DMS153 (cell line): ENCODE data around the gene KRT25.
"Not testable (repeated sequence)": the region's sequence is repeated elsewhere in the genome, so short reads cannot be mapped to it uniquely, and the experiment has no call there.

ENCODE experiments used
- DNase-seq: peaks from one replicate; lab custom pipeline; 2025; lab: John Stamatoyannopoulos, UW

Gene KRT25

DNA sequence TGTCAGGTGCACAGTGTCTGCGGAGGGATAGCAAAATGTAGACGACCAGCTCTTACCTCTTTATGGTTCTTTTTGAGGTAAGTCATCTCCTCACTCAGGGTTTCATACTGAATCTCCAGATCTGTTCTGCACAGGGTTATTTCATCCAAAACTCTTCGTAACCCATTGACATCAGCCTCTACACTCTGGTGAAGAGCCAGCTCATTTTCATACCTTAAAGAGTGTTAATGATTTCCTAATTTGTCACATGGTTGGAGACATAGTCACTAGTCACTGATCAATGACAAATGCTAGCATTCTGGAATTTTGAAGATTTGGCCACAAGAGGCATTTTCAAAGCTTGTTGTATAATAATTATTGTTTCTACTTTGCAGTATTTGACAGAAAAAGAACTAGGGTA lies 1.3 kb downstream of the KRT25 start:
- no peak for DNase-seq

DNA sequence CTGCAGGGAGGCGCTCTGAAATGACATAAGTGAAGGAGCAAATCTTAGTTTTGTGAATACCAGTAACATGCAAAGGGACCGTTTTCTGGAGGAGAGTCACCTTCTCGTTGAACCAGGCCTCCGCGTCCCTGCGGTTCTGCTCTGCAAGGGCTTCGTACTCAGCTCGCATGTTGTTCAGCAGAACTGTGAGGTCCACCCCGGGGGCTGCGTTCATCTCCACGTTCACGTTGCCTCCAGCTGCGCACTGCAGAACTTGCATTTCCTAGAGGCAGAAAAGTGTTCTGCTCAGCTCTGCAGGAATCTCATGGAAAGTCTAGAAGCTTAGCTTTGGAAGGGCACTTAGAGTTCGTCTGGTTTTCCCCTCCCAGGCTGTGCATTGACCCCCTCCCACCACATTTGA lies 4.1 kb downstream of the KRT25 start:
- no peak for DNase-seq

DNA sequence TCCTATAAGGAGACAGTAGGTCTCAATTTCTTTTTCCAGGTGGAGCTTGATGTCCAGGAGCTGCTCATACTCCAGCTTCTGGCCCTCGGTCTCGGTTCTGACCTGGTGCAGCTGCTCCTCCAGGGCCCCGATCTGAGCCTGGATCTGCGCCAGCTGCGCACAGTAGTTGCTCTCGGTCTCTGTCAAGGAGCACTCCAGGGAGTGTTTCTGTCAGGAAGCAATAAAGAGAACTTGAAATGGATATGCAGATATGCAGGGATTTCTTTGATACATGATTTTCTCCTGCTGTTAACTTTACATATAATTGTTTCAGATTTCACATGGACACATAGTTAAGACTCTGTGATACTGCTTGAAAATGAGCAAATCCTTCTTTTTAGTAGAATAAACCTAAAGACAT lies 4.7 kb downstream of the KRT25 start:
- no peak for DNase-seq

GRCh38 chr17:40748666-40749065 lies 6.5 kb downstream of the KRT25 start:
- DNase-seq = not testable (repeated sequence)

DNA sequence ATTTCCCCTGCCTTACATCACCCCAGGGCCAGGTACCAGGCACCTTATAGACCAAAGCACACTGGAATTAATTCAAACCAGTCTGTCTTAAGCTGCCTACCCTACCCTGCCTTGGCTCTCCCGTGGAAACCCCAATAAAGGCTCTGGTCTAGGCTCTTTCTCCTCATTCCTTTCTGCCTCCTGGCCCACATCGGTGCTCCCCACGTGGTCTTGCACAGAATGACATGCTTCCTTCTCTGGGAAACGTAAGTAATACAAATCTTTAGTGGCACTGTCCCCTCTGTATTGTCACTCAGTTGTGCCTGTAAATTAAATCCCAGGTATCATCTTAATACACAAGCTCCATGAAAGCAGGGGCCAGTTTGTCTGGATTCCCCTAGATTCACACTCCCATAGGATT lies 16.6 kb downstream of the KRT25 start:
- no peak for DNase-seq

DNA sequence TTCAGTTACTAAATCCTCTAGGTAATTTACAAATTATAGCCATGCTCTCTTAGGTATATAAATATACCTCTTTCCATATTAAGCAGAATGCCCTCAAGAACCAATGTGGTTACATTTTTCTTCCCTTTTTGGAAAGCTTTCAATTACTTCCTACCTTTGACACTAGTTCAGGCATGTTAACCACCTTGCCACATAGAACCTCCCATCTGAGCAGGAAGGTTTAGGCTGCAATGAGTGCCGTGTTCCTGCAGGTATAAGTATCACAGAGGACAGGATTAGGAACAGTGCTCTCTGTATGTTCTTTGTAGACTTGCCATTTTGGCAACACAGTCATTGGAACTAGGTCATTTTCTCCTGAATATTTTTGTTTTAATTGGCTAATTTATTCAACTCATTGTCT lies 20.1 kb downstream of the KRT25 start:
- no peak for DNase-seq

GRCh38 chr17:40734018-40734417 lies 21.1 kb downstream of the KRT25 start:
- DNase-seq = no peak

DNA sequence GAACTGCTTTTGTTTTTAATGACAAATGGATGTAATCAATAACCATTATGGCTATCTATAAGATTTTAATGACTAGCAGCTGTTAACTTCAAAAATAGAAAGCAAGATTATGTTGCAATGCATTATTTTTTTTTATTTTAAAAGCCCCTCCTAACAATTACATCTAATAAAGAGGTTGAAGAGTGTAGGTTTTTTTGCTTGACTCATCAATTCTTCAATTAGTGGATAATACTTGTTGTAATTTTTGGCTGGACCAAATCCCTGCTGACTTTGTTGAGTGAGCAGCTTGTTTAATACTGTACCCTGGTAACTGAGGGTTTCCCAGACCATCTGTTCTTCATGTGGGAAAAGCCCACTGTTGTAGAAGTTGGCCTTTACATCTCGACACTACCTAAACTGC lies 24.2 kb downstream of the KRT25 start:
- no peak for DNase-seq

DNA sequence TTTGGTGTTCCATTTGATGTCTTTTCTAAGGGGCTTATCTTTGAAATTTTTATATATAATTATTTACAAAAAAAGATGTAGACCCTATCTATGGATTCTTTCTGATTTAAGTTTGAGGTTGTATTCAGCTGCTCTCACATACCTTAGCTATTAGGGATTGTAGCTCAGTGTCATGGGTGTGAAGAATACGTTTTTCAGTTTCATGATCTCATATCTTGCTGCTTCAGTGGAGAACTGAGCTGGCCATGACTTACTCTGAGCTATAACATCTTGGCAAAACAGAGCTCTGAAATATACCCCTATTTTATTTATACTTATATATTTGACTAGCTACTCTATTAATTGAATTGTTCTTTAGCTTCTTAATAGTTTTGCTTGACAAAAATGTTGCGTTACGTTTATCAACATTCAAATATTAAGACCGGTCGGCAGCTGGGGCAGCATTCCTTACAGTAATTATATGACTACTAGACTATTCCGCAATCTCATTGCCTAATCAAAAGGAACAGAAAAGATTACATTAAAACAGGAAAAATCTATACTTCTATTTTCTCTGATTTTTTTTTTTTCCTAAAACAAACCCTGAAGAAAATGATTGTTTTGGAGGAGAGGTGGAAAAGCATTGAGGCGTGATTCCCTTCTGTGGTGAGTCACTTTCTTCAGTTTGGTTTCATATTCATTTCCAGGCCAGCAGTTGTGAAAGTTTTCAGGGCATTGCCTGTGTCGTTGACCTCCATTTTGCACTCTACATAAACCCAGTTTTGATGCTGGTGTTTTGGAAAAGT lies 27.5 kb downstream of the KRT25 start:
- no peak for DNase-seq

GRCh38 chr17:40726919-40727318 lies 28.2 kb downstream of the KRT25 start:
- no peak for DNase-seq

- no peak for DNase-seq
These were observed 30.5 kb downstream of the KRT25 start for GRCh38 chr17:40724656-40725055.

GRCh38 chr17:40722241-40722640 lies 32.9 kb downstream of the KRT25 start:
- no peak for DNase-seq

- no peak for DNase-seq
These were observed 34.2 kb downstream of the KRT25 start for GRCh38 chr17:40720899-40721298.

DNA sequence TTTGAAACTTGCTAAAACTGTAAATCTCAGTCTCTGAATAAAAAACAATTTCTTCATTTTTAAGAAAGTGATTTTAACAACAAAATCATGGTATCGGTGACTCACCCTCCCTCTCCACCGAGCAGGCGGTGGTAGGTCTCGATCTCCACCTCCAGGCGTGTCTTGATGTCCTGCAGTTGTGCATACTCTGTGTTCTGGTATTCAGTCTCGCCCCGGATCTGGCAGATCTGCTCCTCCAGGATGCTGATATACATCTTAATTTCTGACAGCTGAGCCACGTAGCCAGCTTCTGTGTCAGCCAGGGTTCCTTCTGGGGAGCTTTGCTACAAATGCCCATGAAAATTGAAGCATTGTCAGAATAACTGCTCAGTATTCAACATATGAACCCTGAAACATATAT lies 36.2 kb downstream of the KRT25 start:
- no peak for DNase-seq

- no peak for DNase-seq
These were observed 37.4 kb downstream of the KRT25 start for GRCh38 chr17:40717776-40718175.

DNA sequence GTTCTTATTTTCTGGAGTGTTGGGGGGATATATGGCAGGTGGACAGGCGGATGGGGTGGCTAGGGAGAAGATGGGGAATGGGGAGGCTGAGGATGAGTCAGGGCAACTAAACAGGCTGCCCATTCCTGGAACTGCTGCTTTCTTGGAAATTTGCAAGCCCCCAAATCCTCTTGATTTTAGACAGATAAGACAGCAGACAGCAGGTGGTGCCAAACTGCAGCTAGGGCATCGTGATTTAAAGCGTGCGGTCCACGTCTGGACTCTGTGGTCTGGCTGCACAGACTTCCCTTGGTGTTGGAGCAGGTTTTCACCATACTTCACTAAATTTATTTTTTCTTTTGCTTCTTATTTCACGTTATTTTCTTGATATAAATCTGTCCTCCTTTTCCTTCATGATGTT lies 40.7 kb downstream of the KRT25 start:
- no peak for DNase-seq

DNA sequence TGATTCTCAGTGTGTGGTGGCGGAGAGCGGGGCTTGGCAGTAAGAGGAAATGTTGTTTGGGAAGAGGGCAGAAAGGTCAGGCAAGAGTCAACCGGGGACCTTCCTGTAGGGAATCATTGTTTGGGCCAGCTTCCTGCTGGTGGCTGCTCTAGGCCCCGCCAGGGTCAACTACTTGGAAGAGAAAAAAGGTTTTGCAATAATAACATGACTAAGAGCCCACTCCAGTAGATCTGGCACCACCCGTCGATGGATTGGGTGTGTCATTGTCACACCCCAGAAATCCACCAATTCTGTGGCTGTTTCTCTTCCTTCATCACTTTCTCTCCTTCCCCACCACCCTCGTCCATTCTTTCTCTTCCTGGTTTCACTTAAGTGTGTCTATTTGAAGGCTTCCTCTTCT lies 47.4 kb downstream of the KRT25 start:
- no peak for DNase-seq

DNA sequence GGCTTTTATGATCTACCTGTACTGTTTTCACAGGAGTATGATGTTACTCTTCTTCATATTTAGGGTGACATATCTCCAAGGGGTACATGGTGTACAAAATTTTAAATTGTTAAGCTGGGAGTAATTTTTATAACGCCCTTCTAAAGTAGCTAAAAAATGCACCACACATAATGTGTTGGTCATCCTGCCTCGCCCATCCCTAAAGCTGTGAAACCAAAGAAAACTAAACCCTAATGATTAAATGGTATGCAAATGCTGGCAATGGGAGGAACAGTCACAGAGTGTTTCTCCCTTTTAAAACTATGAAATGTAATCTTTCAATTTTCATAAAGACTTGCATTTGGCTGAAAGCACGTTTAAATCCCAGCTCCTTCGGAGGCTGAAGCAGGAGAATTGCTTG lies 49.5 kb downstream of the KRT25 start:
- no peak for DNase-seq

DNA sequence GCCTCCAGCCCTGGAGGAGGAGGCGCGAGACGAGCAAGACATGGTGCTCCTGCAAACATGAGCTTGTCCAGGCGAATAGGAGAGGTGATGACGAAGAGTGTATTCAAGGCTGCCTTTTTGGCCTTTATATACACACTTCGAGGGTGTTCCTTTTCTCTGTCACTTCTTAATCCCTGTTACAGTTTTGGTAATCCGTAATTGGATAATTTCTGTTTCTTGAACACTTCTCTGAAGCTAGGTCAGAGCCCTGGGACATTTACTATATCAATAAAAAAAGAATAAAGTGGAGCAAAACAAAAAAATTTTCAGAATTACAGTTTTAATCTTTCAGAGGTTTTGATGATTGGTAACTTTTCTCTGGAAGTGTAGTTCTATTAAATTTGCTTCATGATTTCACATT lies 51.5 kb downstream of the KRT25 start, which contains the start of gene KRT24:
KRT24 (minus strand) TSS at position 101 of the 400 bp plus-strand sequence; CDS start at position 42, 59 bp downstream.
- no peak for DNase-seq

DNA sequence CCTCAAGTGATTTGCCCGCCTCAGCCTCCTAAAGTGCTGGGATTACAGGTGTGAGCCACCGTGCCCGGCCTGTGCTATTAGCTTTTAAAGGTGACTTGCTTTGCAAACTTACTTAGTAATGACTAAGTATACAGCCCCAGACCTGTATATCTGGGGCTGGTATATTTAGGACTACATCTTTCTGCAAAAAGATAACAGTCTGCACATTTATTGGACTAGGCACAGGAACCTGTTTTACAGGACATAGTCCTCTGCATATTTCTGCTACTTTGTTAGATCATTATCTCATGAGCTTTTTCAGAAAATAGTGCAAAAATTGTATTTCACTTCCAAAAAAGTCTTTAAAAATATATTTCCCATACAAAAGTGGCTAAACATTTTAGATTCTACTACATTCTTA lies 52.9 kb downstream of the KRT25 start:
- no peak for DNase-seq

- DNase-seq = no peak
These were observed 55.3 kb downstream of the KRT25 start for GRCh38 chr17:40699853-40700252.

- no peak for DNase-seq
These were observed 55.8 kb downstream of the KRT25 start for GRCh38 chr17:40699371-40699770.
